ENCODE data around the gene TRMT112.
A peak's percentile ranks its signal among the peaks of the same experiment; 100 is the strongest.

The TRMT112 gene

DNA sequence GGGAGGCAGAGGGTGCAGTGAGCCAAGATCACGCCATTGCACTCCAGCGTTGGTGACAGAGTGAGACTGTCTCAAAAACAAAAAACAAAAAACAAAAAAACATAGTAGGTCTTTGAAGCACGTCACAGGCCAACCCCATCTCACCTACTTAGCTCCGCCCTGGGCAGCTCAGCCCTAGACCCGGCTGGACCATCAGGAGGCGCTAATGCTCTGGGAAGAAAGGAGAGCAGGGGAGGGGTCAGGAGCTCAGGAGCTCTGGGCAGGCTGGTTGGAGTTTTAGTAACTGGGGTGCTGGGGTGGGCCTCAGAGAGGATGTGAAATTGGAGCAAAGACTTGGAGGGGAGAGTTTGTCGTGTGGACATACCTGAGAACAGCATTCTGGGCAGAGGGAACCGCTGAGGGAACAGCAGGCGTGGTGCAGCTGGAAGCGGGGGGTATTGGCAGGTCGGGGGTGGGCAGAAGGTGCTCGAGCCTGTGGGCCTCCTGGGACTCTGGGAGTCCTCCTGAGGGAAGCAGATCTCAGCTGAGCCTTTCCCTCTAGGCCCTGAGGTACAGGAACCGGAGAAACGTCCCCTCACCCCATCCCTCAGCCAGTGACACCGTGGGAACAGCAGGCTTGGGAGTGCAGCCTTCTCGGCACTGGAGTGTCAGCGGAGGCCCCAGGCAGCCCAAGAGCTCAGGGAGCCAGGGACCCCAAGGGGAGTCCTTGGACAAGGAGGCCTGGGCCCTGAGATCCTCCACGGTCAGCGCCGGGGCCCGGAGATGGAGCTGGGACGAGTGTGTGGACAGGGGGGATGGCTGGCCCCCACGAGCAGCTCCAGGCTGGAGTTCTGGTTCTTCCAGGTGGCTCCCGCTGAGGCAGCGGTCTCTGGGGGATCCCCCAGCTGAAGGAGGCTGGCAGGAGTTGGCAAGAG lies 39.4 kb upstream of the TRMT112 start:
- no peak for ATAC-seq (replicated peaks)
- no peak for DNase-seq

DNA sequence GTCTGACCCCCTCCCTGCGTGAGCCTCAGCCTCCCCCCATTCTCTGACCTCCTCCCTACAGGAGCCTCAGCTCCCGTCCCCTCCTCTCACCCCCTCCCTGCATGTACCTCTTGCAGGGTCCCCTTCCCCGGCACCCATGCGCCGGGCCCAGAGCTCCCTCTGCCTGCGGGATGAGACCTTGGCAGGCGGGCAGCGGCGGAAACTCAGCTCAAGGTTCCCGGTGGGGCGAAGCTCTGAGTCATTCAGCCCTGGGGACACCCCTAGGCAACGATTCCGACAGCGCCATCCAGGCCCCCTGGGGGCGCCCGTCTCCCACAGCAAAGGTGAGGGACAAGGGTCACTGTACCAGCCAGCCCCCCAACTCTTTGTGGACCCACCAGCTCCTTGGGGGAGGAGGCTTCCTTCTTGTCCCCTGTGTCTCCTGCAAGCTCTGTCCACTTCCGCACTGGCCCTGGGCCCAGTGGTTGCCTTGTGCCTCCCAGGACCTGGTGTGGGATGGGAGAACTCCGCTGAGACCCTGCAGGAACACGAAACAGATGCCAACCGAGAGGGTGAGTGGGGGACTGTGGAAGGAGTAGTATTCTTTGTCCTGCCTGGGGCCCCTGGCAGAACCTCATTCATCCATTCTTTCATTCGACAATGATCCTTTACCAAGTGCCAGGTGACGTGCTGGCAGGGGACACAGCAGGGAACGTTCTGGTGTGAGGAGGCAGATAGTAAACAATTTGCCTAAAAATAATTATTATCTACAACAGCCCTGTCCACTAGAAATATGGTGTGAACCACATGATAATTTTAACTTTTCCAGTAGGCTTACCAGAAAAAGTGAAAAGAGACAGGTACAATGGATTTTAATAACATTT lies 38.0 kb upstream of the TRMT112 start:
- H3K9me3 Mint-ChIP-seq: no peaks in the 10 kb centered on the region
- ATAC-seq (replicated peaks) (no peak), DNase-seq (no peak)
- H3K4me1 Mint-ChIP-seq (ENCODE audit: low read depth in 2 of 2): peaks cover 20 to 29% of the 10 kb centered on the region in 2 donors
- H3K27me3 Mint-ChIP-seq: no peaks in the 10 kb centered on the region
- peaks cover 15% of the 10 kb centered on the region for H3K36me3 Mint-ChIP-seq (ENCODE audit: insufficient read depth)
- H3K4me3 Mint-ChIP-seq: no peak overlapping the region
- peak overlapping the region in 1 of 2 donors; percentile 10 for H3K27ac Mint-ChIP-seq

More for the DNA sequence above, 39.4 kb upstream of the TRMT112 start:
- H3K36me3 Mint-ChIP-seq (ENCODE audit: insufficient read depth): peaks cover 19% of the 10 kb centered on the region
- H3K9me3 Mint-ChIP-seq: no peaks in the 10 kb centered on the region
- peak overlapping the region; percentile 83 to 91 for H3K27ac Mint-ChIP-seq
- peak overlapping the region; percentile 39 to 40 for H3K4me3 Mint-ChIP-seq
- no peaks in the 10 kb centered on the region for H3K27me3 Mint-ChIP-seq
- peaks cover 22 to 30% of the 10 kb centered on the region in 2 donors for H3K4me1 Mint-ChIP-seq (ENCODE audit: low read depth in 2 of 2)

DNA sequence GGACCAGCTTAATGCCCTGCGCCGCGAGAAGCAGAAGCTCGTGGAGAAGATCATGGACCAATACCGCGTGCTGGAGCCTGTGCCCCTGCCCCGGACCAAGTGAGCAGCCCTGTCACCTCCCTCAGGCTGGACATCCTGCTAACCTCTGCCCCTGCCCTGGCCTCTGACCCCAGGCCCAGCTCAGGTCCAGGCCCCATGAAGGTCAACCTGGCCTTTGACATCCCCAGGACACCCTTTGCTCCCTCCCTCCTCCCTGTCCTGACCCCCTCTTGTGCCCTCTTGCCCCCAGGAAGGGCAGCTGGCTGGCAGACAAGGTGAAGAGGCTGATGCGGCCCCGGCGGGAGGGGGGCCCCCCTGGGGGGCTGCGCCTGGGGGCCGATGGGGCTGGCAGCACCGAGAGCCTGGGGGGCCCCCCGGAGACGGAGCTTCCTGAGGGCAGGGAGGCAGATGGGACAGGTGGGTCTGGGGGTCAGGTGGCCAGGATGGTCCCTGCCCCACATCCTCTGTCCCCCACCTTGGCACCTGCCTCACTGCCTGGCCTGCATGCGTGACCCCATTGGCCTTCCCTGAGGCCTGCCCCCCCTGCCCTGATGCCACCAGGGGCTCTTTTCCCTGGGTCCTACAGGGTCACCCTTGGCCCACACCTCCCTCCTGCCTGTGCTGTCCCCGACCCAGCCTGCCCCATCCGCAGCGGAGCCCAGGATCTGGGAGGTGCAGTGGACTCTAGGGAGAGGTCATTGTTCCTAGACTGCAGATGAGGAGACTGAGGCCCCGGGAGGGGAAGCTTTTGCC lies 36.6 kb upstream of the TRMT112 start:
- no peak for ATAC-seq (replicated peaks)
- no peak for DNase-seq
- Mint-ChIP-seq H3K27ac (no peak overlapping the region), H3K9me3 (no peaks in the 10 kb centered on the region), H3K4me3 (no peak overlapping the region), H3K36me3 (ENCODE audit: insufficient read depth) (peaks cover 19% of the 10 kb centered on the region), H3K4me1 (ENCODE audit: low read depth in 2 of 2) (peaks cover 10 to 20% of the 10 kb centered on the region in 2 donors), H3K27me3 (no peaks in the 10 kb centered on the region)

DNA sequence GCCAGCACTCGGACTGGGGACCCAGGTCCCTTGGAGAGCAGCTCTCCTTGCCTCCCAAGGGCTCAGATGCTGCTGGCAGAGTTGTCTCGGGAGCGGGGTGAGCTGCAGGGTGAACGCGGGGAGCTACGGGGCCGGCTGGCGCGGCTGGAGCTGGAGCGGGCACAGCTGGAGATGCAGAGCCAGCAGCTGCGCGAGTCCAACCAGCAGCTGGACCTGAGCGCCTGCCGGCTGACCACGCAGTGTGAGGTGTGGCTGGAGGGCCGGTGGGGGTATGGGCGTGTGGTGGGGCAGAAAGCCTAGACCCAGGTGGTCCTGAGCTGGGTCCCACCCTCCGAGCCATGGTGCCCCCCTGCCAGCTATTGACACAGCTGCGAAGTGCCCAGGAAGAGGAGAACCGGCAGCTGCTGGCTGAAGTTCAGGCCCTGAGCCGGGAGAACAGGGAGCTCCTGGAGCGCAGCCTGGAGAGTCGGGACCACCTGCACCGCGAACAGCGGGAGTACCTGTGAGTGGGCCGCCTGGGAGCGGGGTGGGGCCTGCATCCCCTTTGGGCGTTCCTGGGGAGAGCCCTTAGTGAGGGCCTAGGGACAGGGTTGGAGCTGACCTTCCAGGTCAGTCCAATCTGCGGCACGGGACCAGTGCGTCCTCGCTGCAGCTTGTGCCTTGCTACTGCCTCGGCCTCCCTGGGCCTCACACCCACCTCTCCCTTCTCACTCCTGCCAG lies 35.8 kb upstream of the TRMT112 start:
- ATAC-seq (replicated peaks) (no peak), DNase-seq (no peak)
- Mint-ChIP-seq H3K27ac (no peak overlapping the region), H3K4me3 (no peak overlapping the region), H3K27me3 (no peaks in the 10 kb centered on the region), H3K36me3 (ENCODE audit: insufficient read depth) (peaks cover 19% of the 10 kb centered on the region), H3K9me3 (no peaks in the 10 kb centered on the region), H3K4me1 (ENCODE audit: low read depth in 2 of 2) (peaks cover 9 to 18% of the 10 kb centered on the region in 2 donors)

DNA sequence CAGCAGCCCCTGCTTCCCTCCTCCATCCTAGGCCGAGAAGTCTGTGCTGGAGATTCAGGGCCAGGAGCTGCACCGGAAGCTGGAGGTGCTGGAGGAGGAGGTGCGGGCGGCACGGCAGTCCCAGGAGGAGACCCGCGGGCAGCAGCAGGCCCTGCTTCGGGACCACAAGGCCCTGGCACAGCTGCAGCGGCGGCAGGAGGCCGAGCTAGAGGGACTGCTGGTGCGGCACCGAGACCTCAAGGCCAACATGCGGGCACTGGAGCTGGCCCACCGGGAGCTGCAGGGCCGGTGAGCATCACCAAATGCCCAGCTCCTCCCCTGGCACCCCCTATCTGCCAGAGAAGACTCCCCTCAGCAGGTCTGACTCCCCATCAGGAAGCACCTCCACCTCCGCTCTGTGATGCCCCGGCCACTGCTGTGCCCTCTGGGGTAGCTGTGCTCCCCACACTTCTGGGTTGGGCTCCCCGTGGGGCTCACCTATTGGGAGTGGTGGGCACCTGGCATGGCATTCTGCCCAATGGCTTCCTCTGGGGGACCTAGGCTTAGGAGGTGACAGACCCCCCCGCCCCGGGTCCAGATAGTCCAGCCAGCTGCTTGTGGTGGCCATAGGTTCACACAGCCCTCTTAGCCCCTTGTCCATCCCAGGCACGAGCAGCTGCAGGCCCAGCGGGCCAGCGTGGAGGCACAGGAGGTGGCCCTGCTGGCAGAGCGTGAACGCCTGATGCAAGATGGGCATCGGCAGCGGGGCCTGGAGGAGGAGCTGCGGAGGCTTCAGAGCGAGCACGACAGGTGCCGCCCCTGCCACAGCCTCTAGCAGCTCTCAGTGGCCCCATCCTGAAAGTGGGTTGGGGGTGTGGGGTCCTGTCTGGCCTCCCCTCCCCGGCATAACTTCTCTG lies 35.0 kb upstream of the TRMT112 start:
- no peaks in the 10 kb centered on the region for H3K9me3 Mint-ChIP-seq
- no peak overlapping the region for H3K27ac Mint-ChIP-seq
- no peak for ATAC-seq (replicated peaks)
- H3K4me3 Mint-ChIP-seq: no peak overlapping the region
- no peak for DNase-seq
- no peaks in the 10 kb centered on the region for H3K27me3 Mint-ChIP-seq
- peaks cover 4 to 12% of the 10 kb centered on the region in 2 donors for H3K4me1 Mint-ChIP-seq (ENCODE audit: low read depth in 2 of 2)
- H3K36me3 Mint-ChIP-seq (ENCODE audit: insufficient read depth): peaks cover 27% of the 10 kb centered on the region

DNA sequence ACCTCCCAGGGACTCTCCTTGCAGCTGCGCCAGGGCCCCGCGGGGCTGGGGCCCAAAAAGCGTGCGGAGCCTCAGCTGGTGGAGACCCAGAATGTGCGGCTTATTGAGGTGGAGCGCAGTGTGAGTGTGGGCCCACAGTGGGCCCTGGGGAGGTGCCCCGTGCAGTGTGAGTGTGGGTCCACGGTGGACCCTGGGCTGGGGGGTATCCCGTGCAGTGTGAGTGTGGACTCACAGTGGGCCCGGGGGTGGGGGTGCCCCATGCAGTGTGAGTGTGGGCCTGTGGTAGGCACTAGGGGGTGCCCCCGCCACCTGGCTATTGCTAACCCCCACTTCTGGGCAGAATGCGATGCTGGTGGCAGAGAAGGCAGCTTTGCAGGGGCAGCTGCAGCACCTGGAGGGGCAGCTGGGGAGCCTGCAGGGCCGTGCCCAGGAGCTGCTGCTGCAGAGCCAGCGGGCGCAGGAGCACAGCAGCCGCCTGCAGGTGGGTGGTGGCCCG lies 33.8 kb upstream of the TRMT112 start:
- peak overlapping the region in 1 of 2 donors; percentile 41 for H3K27ac Mint-ChIP-seq
- ATAC-seq (replicated peaks): no peak
- H3K4me1 Mint-ChIP-seq (ENCODE audit: low read depth in 2 of 2): peaks cover 0 to 6% of the 10 kb centered on the region in 2 donors
- no peak for DNase-seq
- H3K4me3 Mint-ChIP-seq: no peak overlapping the region
- H3K9me3 Mint-ChIP-seq: no peaks in the 10 kb centered on the region
- H3K27me3 Mint-ChIP-seq: no peaks in the 10 kb centered on the region
- H3K36me3 Mint-ChIP-seq (ENCODE audit: insufficient read depth): peaks cover 39% of the 10 kb centered on the region

DNA sequence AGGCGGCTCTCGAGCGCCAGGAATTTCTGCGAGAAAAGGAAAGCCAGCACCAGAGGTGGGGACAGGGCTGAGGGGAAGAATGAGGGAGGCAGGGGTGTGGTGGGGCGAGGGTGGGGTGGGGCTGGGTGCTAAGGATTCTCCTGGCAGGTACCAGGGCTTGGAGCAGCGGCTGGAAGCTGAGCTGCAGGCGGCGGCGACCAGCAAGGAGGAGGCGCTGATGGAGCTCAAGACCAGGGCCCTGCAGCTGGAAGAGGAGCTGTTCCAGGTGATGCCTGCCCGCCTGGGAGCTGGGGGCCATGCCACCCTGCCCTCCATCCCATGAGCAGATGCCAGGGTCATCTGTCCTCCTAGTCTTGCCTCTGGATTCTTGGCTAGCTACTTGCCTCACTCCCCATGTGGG lies 32.0 kb upstream of the TRMT112 start:
- Mint-ChIP-seq H3K4me3 (no peak overlapping the region), H3K27me3 (no peaks in the 10 kb centered on the region), H3K36me3 (ENCODE audit: insufficient read depth) (peaks cover 37% of the 10 kb centered on the region), H3K27ac (peak overlapping the region in 1 of 2 donors; percentile 55), H3K4me1 (ENCODE audit: low read depth in 2 of 2) (peaks cover 5 to 13% of the 10 kb centered on the region in 2 donors), H3K9me3 (no peaks in the 10 kb centered on the region)
- ATAC-seq (replicated peaks): no peak
- DNase-seq: no peak

DNA sequence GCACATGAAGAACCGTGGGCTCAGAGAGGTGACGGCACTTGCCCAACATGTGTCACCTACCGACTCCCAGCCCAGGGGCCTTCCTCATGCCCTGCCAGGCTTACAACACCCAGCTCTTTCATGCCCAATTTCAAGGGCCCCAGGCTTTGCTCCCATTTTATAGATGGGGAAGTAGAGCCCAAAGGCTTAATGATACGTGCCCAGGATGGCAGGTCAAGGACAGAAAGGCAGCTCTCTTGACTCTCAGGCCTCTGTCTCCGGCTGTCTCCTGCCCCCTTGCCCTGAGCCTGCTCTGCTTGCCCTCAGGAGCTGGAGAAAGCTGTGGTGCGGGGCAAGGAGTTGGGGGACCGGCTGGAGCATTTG lies 31.6 kb upstream of the TRMT112 start:
- Mint-ChIP-seq H3K27me3 (no peaks in the 10 kb centered on the region), H3K4me1 (ENCODE audit: low read depth in 2 of 2) (peaks cover 5 to 15% of the 10 kb centered on the region in 2 donors), H3K4me3 (no peak overlapping the region), H3K27ac (peak overlapping the region in 1 of 2 donors; percentile 55), H3K9me3 (no peaks in the 10 kb centered on the region), H3K36me3 (ENCODE audit: insufficient read depth) (peaks cover 34% of the 10 kb centered on the region)
- DNase-seq: no peak
- ATAC-seq (replicated peaks): no peak

DNA sequence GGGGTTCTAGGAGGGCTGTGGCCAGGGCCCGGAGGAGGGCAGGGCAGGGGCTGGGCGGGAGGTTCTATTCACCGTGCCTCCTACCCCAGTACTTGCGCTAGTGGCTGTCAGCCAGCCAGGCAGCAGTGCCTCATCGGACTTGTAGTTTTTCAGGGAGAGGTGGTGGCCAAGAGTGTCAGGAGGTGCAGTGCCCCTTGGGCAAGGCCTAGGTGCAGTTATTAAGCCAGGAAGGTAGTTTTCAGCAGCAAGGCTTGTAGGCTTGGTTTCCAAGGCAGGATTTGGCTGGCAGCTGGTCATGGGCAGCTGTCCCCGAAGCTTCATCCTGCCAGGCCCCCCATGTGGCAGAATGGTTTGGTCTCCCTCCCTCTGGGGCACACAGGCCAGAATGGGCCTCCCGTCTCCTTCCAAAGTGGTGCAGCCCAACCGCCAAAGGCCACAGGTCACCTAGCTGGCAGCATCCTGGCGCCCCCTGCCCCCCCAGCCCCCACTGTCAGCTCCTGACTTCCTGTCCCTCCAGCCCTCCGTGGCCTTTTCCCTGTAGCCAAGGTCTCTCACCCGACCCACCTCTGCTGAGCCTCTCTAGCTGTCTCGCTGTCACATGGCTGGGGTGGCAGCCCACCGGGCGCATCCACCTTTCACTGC lies 31.1 kb upstream of the TRMT112 start:
- no peaks in the 10 kb centered on the region for H3K27me3 Mint-ChIP-seq
- H3K4me3 Mint-ChIP-seq: no peak overlapping the region
- ATAC-seq (replicated peaks) (no peak), DNase-seq (no peak)
- H3K36me3 Mint-ChIP-seq (ENCODE audit: insufficient read depth): peaks cover 34% of the 10 kb centered on the region
- H3K4me1 Mint-ChIP-seq (ENCODE audit: low read depth in 2 of 2): peaks cover 5 to 15% of the 10 kb centered on the region in 2 donors
- no peak overlapping the region for H3K27ac Mint-ChIP-seq
- no peaks in the 10 kb centered on the region for H3K9me3 Mint-ChIP-seq

DNA sequence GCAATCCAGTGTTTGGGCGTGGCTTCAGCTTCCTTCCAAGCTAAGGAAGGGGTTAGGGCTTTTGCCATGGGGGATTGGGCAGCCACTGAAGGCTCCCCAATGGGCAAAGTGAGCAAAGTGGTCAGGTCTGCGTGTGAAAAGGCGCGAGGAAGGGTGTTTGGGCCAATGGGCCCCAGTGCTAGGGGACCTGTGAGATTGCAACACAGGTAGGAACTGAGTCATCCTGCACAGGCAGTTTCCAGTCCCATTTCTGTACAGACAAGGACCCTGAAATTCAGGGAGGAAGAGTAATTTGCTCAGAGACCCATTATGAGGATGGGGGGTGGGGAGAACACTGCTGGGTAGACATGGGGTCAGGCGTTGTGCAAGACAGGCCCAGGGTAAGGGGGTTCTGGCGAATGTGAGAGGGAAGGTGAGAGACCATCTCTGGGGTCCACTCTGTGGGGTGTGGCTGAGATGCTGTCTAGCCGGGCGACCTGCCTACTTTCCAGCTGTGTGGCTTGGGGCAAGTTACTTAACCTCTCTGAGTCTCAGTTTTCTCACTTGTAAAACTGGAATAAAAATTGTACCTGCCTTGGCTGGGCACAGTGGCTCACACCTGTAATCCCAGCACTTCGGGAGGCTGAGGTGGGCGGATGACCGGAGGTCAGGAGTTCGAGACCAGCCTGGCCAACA lies 30.0 kb upstream of the TRMT112 start:
- H3K9me3 Mint-ChIP-seq: no peaks in the 10 kb centered on the region
- H3K4me3 Mint-ChIP-seq: no peak overlapping the region
- peak overlapping the region in 1 of 2 donors; percentile 68 for H3K27ac Mint-ChIP-seq
- H3K36me3 Mint-ChIP-seq (ENCODE audit: insufficient read depth): peaks cover 29% of the 10 kb centered on the region
- no peaks in the 10 kb centered on the region for H3K27me3 Mint-ChIP-seq
- H3K4me1 Mint-ChIP-seq (ENCODE audit: low read depth in 2 of 2): peaks cover 7 to 22% of the 10 kb centered on the region in 2 donors
- DNase-seq (no peak), ATAC-seq (replicated peaks) (no peak)

DNA sequence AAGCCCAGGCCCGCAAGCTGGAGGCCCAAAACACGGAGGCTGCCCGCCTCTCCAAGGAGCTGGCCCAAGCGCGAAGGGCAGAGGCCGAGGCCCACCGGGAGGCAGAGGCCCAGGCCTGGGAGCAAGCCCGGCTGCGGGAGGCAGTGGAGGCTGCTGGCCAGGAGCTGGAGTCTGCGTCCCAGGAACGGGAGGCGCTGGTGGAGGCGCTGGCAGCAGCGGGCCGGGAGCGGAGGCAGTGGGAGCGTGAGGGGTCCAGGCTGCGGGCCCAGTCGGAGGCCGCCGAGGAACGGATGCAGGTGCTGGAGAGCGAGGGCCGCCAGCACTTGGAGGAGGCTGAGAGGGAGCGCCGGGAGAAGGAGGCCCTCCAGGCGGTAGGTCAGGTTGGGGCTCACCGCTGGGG lies 27.4 kb upstream of the TRMT112 start:
- Mint-ChIP-seq H3K27ac (peak overlapping the region in 1 of 2 donors; percentile 38), H3K36me3 (ENCODE audit: insufficient read depth) (peaks cover 43% of the 10 kb centered on the region), H3K4me1 (ENCODE audit: low read depth in 2 of 2) (peaks cover 21 to 39% of the 10 kb centered on the region in 2 donors), H3K9me3 (no peaks in the 10 kb centered on the region), H3K27me3 (no peaks in the 10 kb centered on the region), H3K4me3 (no peak overlapping the region)
- DNase-seq (no peak), ATAC-seq (replicated peaks) (no peak)
